SK-N-SH (cell line): Measurements from ENCODE around the gene TSPYL2. TPM values are rescaled to one million over a fixed set of nuclear protein-coding genes. Genes with fewer than 3 reads are reported as not detected.

Experiments used
- CTCF ChIA-PET: fragments of 300-600, 350-600 bp; formaldehyde crosslinking; extraction: SDS; loops from one replicate; lab custom pipeline; 2021; lab: Yijun Ruan, JAX
- POLR2A ChIA-PET: fragments of 350-600 bp; sonication (Branson Sonifier 250); formaldehyde crosslinking; extraction: SDS; loops from one replicate; lab custom pipeline; 2020; ENCODE audit warnings: antibody characterized with exemption, inconsistent platforms; lab: Yijun Ruan, JAX
- DNase-seq: peaks from one replicate; pipeline ENCODE4 v3.0.0; 2012
- H2AFZ ChIP-seq: fragments of 200-600 bp; sonication (generic); 2 replicates; pipeline ENCODE4 v1.8.1; 2016; ENCODE audit warnings: antibody characterized with exemption, mild to moderate bottlenecking, low read depth
- H3F3A ChIP-seq: fragments of 200-600 bp; sonication (generic); replicated peaks from 2 replicates; pipeline ENCODE3; 2016; ENCODE audit warnings: antibody characterized with exemption, mild to moderate bottlenecking; ENCODE audit not compliant: insufficient read depth
- H3K27ac ChIP-seq, 2 experiments: fragments of 200-500 bp in 1 of 2; fragments of 200-600 bp in 1 of 2; sonication (Bioruptor generic) in 1 of 2; sonication (generic), shearing (Covaris generic) in 1 of 2; 2 replicates each; pipeline versions ENCODE4 v1.5.1 to v1.6.1; 2014 to 2016; ENCODE audit warnings: low read depth in 2 of 2, inconsistent platforms in 1 of 2, low read length in 1 of 2, mild to moderate bottlenecking in 1 of 2, mixed read lengths in 1 of 2
- H3K27me3 ChIP-seq: fragments of 200-600 bp; sonication (generic), shearing (Covaris generic); 2 replicates; pipeline ENCODE4 v1.6.1; 2016; ENCODE audit warnings: mixed run types; ENCODE audit not compliant: insufficient read depth
- H3K36me3 ChIP-seq, 2 experiments: fragments of 200-500 bp in 1 of 2; fragments of 200-600 bp in 1 of 2; sonication (Bioruptor generic) in 1 of 2; sonication (generic) in 1 of 2; replicated peaks in 1 of 2; 2 replicates each; pipeline versions ENCODE3 to v1.5.1; 2014 to 2016; ENCODE audit warnings: low read length in 1 of 2, mild to moderate bottlenecking in 1 of 2; ENCODE audit not compliant: insufficient read depth in 2 of 2, control insufficient read depth in 1 of 2
- H3K4me1 ChIP-seq, 2 experiments: fragments of 200-500 bp in 1 of 2; fragments of 200-600 bp in 1 of 2; sonication (Bioruptor generic) in 1 of 2; sonication (generic), shearing (Covaris generic) in 1 of 2; 2 replicates each; pipeline versions ENCODE4 v1.5.1 to v1.6.1; 2014 to 2016; ENCODE audit warnings: low read depth in 1 of 2, low read length in 1 of 2, mixed run types in 1 of 2; ENCODE audit not compliant: insufficient read depth in 2 of 2, control insufficient read depth in 1 of 2
- H3K4me2 ChIP-seq: fragments of 200-600 bp; sonication (generic), shearing (Covaris generic); 2 replicates; pipeline ENCODE4 v1.6.1; 2017; ENCODE audit warnings: mixed run types
- H3K4me3 ChIP-seq, 2 experiments: fragments of 200-500 bp in 1 of 2; fragments of 200-600 bp in 1 of 2; sonication (Bioruptor generic) in 1 of 2; sonication (generic), shearing (Covaris generic) in 1 of 2; 2 replicates each; pipeline versions ENCODE4 v1.5.1 to v1.8.1; 2014 to 2016; ENCODE audit warnings: low read depth in 2 of 2, inconsistent platforms in 1 of 2, low read length in 1 of 2, mild to moderate bottlenecking in 1 of 2, mixed read lengths in 1 of 2, moderate library complexity in 1 of 2
- H3K79me2 ChIP-seq: fragments of 200-600 bp; sonication (generic); 2 replicates; pipeline ENCODE4 v1.8.1; 2017; ENCODE audit warnings: mild to moderate bottlenecking; ENCODE audit not compliant: insufficient read depth
- H3K9ac ChIP-seq: fragments of 200-600 bp; sonication (generic); 2 replicates; pipeline ENCODE4 v1.6.1; 2017; ENCODE audit warnings: mixed run types
- H3K9me2 ChIP-seq: fragments of 200-600 bp; sonication (generic); 2 replicates; pipeline ENCODE4 v1.6.1; 2017; ENCODE audit warnings: mixed run types
- H3K9me3 ChIP-seq: fragments of 200-600 bp; sonication (generic); 2 replicates; pipeline ENCODE4 v1.6.1; 2017; ENCODE audit warnings: mixed run types, mild to moderate bottlenecking, moderate library complexity
- H4K20me1 ChIP-seq: fragments of 200-600 bp; sonication (generic); 2 replicates; pipeline ENCODE4 v1.6.1; 2017; ENCODE audit warnings: mild to moderate bottlenecking, mixed run types; ENCODE audit not compliant: insufficient read depth
- CHD2 ChIP-seq: fragments of 150-350 bp; IDR thresholded peaks from 2 replicates; pipeline ENCODE4 v1.6.1; 2018; ENCODE audit warnings: low read length; ENCODE audit not compliant: partially characterized antibody
- ELF1 ChIP-seq: IDR thresholded peaks from 2 replicates; pipeline ENCODE4 v1.4.0; 2012
- FOXM1 ChIP-seq: IDR thresholded peaks from 2 replicates; pipeline ENCODE4 v1.4.0; 2012; ENCODE audit warnings: low read depth, mild to moderate bottlenecking
- GABPA ChIP-seq: IDR thresholded peaks from 2 replicates; pipeline ENCODE4 v1.4.0; 2012; ENCODE audit warnings: low read depth, mild to moderate bottlenecking
- GATA2 ChIP-seq: sonication (generic); formaldehyde crosslinking; IDR thresholded peaks from 2 replicates; pipeline ENCODE4 v1.5.0; 2020; ENCODE audit warnings: mild to moderate bottlenecking, missing genetic modification reagents
- JUND ChIP-seq: IDR thresholded peaks from 2 replicates; pipeline ENCODE4 v1.4.0; 2012
- NFIC ChIP-seq: IDR thresholded peaks from 2 replicates; pipeline ENCODE4 v1.4.0; 2012; ENCODE audit warnings: borderline replicate concordance
- RAD21 ChIP-seq: IDR thresholded peaks from 2 replicates; pipeline ENCODE4 v1.6.1; 2012; ENCODE audit warnings: mild to moderate bottlenecking, low read length
- RCOR1 ChIP-seq: fragments of 150-350 bp; IDR thresholded peaks from 2 replicates; pipeline ENCODE4 v1.6.1; 2017; ENCODE audit warnings: antibody characterized with exemption, low read length
- RXRA ChIP-seq: IDR thresholded peaks from 2 replicates; pipeline ENCODE4 v1.4.0; 2012; ENCODE audit warnings: low read depth, mild to moderate bottlenecking, borderline replicate concordance
- SIN3A ChIP-seq: IDR thresholded peaks from 2 replicates; pipeline ENCODE4 v1.6.1; 2012; ENCODE audit warnings: low read depth, mild to moderate bottlenecking, low read length, moderate library complexity, borderline replicate concordance
- TCF12 ChIP-seq: IDR thresholded peaks from 2 replicates; pipeline ENCODE4 v1.4.0; 2012
- TEAD4 ChIP-seq: IDR thresholded peaks from 2 replicates; pipeline ENCODE4 v1.4.0; 2012; ENCODE audit warnings: mild to moderate bottlenecking, borderline replicate concordance; ENCODE audit not compliant: insufficient read depth
- WGBS: methylation state at CpG from one replicate; pipeline ENCODE4 v1.1.6; 2017; ENCODE audit warnings: low lambda C conversion rate; 5-methylcytosine and 5-hydroxymethylcytosine counted together
- polyA plus RNA-seq, 3 experiments: library from polyadenylated mRNA; depleted of rRNA; stranded (reverse); fragments of >200 nt; gene quantifications; 2 replicates each; pipeline ENCODE4 v1.2.3, GENCODE V29; 2012
- TF ChIP-seq, protein P1 (sequence below): fragments of 150-350 bp; IDR thresholded peaks from 2 replicates; pipeline ENCODE4 v1.6.1; 2017; ENCODE audit warnings: antibody characterized with exemption, low read length, low read depth, borderline replicate concordance
- TF ChIP-seq, protein P2 (sequence below): fragments of 200-600 bp; sonication (generic); IDR thresholded peaks from 2 replicates; pipeline ENCODE4 v1.6.1; 2017; ENCODE audit warnings: antibody characterized with exemption, mild to moderate bottlenecking, moderate library complexity
- TF ChIP-seq, protein P3 (sequence below): IDR thresholded peaks from 2 replicates; pipeline ENCODE4; 2012
- TF ChIP-seq, protein P4 (sequence below): IDR thresholded peaks from 2 replicates; pipeline ENCODE4 v1.4.0; 2012; ENCODE audit warnings: low read depth, borderline replicate concordance

Gene TSPYL2
- polyA plus RNA-seq, 1 of the 3 experiments (the other 2 are of a cell fraction), result 26.4 TPM

DNA sequence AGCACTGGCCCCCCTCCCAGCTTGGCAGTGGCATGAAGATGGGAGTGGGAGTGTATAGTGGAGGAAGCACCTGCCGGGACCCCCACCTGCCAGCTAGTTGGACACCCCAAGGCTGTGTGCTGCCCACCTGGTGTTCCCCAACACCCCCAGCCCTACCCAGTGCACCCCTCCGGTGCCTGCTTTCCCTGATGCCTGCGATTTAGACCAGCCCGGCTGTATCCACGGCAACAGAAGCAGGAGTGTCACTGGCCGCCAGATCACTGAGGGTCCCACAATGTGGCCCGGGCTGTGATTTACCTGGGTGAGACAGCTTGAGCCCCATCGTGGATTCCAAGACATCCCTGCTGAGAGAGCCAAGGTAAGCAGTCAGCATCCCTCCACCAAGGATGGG, 33.0 kb upstream of the TSPYL2 start:
- ChIA-PET POLR2A (interaction anchor here (1.5 to 1.6 kb wide), 2 partner anchors 33 to 54 kb away, joined by 5 to 6 read pairs; partner anchors contain the start of gene TSPYL2), CTCF (interaction anchor here (1.3 kb wide), 1 partner anchor 33 kb away, joined by 3 read pairs; the partner anchor contains the start of gene TSPYL2)
- H3F3A ChIP-seq, result no peaks in the 10 kb centered on the region
- H3K9me3 ChIP-seq, result no peaks in the 10 kb centered on the region
- peak overlapping the region in 1 of 2 experiments; percentile 17; a peak in 1 of 4 replicates for H3K27ac ChIP-seq
- WGBS, result 3% methylated on average over 8 of the region's 8 CpGs
- peaks cover 12% of the 10 kb centered on the region; the same call in 1 of the 2 replicates for H3K27me3 ChIP-seq
- peaks cover 0 to 9% of the 10 kb centered on the region in 2 experiments; a peak in 1 of 4 replicates for H3K4me1 ChIP-seq
- H3K9ac ChIP-seq, result peak overlapping the region; percentile 26; the same call in 1 of the 2 replicates
- peaks cover 52% of the 10 kb centered on the region for H3K79me2 ChIP-seq
- H3K36me3 ChIP-seq, result no peaks in the 10 kb centered on the region
- peak overlapping the region; percentile 81 for H3K4me2 ChIP-seq
- TF ChIP-seq TCF12 (no peak), FOXM1 (no peak), RXRA (no peak), JUND (no peak), RCOR1 (no peak), TEAD4 (no peak), GATA2 (CRISPR knock-in tag) (no peak), ELF1 (no peak), SIN3A (no peak), CHD2 (no peak), NFIC (no peak), RAD21 (no peak), GABPA (no peak)
- TF ChIP-seq, protein P1, sequence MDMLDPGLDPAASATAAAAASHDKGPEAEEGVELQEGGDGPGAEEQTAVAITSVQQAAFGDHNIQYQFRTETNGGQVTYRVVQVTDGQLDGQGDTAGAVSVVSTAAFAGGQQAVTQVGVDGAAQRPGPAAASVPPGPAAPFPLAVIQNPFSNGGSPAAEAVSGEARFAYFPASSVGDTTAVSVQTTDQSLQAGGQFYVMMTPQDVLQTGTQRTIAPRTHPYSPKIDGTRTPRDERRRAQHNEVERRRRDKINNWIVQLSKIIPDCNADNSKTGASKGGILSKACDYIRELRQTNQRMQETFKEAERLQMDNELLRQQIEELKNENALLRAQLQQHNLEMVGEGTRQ, result no peak
- TF ChIP-seq, protein P2, sequence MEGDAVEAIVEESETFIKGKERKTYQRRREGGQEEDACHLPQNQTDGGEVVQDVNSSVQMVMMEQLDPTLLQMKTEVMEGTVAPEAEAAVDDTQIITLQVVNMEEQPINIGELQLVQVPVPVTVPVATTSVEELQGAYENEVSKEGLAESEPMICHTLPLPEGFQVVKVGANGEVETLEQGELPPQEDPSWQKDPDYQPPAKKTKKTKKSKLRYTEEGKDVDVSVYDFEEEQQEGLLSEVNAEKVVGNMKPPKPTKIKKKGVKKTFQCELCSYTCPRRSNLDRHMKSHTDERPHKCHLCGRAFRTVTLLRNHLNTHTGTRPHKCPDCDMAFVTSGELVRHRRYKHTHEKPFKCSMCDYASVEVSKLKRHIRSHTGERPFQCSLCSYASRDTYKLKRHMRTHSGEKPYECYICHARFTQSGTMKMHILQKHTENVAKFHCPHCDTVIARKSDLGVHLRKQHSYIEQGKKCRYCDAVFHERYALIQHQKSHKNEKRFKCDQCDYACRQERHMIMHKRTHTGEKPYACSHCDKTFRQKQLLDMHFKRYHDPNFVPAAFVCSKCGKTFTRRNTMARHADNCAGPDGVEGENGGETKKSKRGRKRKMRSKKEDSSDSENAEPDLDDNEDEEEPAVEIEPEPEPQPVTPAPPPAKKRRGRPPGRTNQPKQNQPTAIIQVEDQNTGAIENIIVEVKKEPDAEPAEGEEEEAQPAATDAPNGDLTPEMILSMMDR, result no peak
- TF ChIP-seq, protein P3, sequence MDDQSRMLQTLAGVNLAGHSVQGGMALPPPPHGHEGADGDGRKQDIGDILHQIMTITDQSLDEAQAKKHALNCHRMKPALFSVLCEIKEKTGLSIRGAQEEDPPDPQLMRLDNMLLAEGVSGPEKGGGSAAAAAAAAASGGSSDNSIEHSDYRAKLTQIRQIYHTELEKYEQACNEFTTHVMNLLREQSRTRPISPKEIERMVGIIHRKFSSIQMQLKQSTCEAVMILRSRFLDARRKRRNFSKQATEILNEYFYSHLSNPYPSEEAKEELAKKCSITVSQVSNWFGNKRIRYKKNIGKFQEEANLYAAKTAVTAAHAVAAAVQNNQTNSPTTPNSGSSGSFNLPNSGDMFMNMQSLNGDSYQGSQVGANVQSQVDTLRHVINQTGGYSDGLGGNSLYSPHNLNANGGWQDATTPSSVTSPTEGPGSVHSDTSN, result no peak
- TF ChIP-seq, protein P4, sequence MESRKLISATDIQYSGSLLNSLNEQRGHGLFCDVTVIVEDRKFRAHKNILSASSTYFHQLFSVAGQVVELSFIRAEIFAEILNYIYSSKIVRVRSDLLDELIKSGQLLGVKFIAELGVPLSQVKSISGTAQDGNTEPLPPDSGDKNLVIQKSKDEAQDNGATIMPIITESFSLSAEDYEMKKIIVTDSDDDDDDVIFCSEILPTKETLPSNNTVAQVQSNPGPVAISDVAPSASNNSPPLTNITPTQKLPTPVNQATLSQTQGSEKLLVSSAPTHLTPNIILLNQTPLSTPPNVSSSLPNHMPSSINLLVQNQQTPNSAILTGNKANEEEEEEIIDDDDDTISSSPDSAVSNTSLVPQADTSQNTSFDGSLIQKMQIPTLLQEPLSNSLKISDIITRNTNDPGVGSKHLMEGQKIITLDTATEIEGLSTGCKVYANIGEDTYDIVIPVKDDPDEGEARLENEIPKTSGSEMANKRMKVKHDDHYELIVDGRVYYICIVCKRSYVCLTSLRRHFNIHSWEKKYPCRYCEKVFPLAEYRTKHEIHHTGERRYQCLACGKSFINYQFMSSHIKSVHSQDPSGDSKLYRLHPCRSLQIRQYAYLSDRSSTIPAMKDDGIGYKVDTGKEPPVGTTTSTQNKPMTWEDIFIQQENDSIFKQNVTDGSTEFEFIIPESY, result no peak
- DNase-seq, result no peak
- no peak overlapping the region for H2AFZ ChIP-seq
- H4K20me1 ChIP-seq, result peaks cover 26% of the 10 kb centered on the region; the same call in 1 of the 2 replicates
- no peaks in the 10 kb centered on the region for H3K9me2 ChIP-seq
- H3K4me3 ChIP-seq, result peak overlapping the region; percentile 59 to 65
